NCI-H2196 (cell line): ENCODE measurements around the gene RIMBP2.

Source experiments
- DNase-seq: peaks from one replicate; lab custom pipeline; 2025; ENCODE audit not compliant: unreplicated experiment; lab: John Stamatoyannopoulos, UW

RIMBP2 gene

DNA sequence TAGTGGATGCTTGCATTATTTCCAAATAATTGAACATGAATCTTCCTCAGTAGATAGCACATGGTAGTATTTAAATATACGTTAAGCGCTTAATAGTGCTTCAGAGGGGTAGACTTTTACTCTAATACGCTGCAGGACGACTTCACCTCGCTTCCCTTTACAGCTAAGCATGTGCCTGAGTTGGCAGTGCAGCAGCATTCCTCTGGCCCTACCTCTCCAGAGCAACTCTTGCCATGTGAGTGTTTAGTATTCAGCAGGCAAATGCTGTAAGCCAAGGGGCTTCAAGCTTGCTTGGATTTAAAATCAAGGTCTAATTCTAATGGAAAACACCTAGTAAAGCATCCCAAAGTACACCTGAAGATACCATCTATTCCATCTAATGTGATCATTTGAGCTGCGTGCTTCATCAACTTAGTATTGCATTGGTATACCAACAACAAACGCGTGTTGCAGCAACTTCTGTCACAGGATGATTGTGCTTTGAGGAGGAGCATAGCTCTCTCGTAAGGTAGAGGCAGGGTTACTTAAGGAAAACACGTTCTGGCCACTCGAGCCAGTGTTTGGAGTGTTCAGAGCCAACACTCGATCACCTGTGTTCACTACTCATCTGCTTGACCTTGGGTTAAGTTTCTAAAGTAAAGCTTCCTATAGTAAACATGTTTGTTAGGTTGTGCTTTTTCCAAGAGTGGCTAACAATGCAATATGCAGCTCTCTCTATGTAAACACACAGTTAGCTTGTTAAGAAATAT, 317.8 kb downstream of the RIMBP2 start:
- no peak for DNase-seq

DNA sequence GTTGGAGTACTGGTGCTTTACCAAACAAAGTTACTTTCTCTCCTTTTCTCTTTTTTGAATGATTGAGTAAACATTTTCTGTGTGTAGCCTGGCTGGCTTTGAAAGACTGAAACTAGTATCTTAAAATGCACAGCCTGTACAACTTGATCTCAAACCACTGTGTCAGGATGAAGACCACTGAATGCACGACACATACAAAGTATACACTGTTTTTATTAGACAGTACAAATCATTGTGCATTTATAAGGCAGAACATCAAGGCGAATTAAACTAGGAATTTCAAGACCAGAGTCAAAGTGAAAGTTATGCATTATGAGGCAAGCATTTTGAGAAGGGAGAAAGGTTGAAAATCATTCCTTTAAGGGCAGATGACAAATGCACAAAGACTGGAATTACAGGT, 319.4 kb downstream of the RIMBP2 start:
- DNase-seq = no peak

DNA sequence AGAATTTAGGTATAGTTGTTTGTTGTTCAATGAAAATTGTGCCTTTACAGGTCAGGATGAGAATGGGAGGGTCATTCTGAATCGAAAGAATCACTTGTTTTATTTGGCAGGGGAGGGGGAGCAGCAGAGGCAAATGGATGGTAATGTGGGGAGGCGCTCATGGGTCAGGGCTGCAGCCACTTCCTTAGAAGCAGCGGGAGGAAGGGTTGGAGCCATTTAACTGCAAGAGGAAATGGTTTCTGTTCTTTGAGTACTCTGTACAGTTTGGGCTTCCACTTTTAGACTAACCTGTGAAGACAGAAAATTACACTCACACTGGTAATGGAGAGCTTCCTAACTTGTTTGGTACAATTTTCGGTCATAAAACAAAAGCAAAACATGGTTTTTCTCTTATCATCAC, 321.2 kb downstream of the RIMBP2 start:
- no peak for DNase-seq

DNA sequence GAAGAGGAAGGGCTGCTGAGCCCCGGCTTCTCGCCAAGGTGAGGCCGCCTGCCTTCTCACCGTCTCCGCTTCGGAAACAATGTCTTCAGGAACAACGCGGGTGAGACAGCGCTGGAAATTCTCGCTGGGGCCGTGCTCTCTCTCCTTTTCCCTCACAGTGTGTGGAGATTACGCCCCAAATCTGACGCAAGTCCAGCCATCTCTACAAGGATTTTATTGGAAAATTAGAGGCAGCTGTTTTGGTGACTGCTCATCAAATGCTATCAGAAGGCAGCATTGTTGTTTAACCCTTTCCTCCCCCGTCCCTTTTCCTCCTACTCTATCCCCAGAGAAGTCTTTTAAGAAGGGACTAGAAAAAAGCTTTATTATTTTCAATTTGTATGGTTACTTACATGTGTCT, 324.9 kb downstream of the RIMBP2 start:
- no peak for DNase-seq

DNA sequence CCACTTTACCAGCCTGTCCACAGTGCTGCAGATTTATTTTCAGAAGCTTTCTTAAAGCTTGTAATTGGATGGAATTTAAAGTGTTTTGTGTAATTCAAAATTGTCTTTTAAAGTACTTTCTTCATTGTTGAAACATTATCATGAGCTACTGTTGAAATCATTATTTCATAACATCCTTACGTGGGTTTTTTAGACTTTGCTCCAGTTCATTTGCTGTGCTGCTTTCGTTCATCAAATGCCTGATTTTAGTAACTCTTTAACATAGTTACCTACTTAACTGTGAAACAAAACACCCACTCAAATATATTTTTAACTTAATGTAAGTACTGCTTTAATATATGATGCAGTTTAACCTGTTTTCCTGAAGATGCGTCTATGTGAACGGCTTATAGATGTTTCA, 330.9 kb downstream of the RIMBP2 start:
- no peak for DNase-seq

DNA sequence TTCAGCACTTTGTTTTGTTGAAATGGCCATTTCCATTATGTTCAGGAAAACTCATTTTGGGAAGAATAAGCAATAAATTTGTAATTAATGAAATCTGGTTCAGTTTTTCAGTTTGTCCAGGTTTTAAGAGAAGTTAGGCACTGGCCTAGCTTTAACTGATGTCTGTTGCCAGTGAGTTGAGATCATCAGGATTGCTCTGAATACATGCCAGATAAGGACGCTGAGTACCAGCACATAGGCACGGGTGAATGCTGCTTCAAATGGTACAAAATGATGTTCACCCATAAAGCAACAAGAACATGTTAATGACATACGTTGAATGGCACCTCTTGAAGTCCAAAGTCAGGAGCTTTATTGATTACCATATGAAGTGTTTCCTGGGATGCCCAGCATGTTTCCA, 331.9 kb downstream of the RIMBP2 start:
- no peak for DNase-seq

DNA sequence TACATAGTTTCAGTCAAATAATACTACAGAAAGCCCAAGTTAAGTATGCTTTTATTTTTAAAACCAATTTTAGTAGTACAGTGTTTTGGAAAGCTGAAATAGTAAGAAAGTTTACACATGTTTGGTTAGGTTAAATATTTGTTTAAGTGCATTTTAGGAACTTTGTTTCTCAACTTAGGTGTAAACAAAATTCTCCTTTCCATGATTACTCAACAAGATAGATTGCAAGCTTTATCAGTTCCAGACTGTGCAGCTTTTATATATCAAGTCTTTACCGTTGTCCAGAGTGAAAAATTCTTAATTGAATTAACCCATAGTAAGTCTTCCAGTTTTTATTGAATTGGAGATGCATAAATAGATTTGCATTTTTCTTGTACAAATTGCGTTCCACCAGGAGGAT, 333.3 kb downstream of the RIMBP2 start:
- no peak for DNase-seq

DNA sequence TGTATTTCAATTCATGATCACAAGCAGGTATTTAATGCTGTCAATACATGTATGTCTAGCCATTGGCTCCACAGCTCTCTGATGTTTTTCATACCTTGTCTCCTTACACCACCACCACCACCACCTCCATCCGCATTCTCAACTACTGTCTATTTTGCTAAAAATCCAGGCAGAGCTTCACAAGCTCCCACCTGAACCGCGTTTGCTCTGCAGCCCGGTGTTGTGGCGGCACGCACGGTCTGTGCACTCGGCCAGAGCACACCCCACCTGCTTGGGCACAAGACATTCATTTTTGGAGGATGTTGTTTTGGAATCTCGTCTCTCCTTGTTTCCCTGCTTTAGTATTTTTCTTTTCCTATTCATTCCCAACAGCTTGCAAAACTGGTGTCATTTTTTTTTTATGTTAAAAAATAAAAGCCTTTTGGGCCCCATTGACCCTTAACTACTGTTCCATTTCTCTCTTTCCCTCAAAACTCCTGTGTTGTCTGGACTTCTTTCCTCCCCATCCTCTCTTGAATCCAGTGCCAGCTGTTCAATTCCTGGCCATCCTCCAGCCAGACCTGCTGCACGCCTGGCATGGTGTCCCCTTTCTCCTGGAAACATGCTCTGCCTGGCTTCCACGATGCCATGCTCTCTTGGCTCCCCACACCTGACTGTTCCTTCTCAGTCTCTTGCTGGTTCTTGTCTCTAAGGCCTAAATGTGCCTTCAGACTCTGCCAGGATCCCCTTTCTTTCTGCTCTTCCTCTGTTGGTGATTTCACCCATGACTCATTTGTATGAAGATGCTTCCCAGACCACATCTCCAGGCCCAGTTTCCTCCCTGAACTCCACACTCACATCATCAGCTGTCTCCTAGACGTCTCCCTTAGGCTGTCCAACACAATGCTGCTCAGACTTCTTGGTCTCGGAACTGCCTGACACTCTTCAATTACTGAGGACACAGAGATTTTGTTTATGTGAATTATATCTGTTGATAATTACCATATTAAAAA, 340.5 kb downstream of the RIMBP2 start:
- DNase-seq = peak; percentile 32

DNA sequence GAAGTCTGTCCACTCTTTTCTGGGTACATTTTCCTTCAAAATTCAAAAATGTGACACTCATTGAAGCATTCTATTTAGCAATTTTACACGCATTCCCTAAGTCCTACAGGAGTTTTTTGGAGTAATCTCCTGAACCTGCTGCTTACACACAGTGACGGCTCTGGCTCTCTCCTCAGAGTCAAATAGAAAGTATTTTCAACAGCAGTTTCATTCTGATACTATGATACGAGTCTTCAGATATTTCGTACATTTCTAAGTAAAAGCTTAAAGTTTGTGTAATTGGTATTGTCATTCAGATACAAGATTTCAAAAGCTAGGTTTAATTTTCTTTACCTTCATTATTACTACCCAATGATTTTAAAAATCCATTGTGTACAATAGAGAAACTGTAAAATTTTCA, 342.0 kb downstream of the RIMBP2 start:
- DNase-seq = no peak

DNA sequence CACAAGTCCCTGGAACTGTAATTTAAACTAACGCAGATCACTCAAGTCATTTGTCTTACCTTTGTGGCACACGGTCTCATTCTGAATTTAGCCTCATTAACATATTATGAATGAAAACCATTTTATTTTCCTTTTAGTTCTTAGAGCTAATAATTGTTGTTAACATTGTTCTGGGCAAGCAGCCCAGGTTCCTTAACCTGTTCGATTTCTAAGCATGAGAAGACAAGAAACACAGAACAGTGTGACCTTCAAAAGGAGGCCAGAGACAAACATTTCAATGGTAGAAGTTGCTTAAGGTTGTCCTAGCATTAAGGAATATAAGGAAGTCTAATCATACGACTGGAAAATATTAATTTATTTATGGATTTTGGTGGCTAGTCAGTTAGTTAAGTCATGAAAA, 343.2 kb downstream of the RIMBP2 start:
- no peak for DNase-seq

DNA sequence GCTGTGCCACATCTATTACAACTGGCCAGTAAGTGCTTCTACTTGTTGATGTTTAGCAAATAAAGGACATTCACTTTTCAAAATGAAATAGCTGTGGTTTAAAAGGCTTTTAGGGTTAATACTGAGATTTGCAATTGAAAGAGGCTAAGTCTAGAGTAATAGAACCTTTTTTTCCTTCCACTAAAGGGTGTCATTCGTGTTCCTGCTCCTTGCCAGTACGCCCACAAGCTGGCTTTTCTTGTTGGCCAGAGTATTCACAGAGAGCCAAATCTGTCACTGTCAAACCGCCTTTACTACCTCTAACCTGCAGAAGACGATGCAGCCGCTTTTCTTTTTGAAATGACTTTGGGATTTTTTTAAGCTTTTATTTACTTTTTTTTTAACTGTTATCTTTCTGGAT, 344.8 kb downstream of the RIMBP2 start:
- no peak for DNase-seq

DNA sequence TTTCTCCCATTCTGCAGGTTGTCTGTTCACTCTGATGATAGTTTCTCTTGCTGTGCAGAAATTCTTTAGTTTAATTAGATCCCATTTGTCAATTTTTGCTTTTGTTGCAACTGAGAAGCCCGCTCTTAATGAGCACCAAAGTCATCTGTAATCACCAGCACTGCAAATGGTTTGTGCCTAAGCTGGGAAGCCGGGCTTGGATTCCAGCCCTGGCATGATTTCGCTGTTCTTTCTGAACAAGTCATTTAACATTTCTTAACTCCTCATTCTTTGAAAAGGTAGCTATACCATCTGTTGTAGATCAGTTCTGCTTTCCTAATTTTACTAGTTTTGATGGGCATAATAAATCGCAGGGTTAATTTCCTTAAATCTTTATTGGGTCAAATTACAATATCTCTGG, 346.3 kb downstream of the RIMBP2 start:
- no peak for DNase-seq

DNA sequence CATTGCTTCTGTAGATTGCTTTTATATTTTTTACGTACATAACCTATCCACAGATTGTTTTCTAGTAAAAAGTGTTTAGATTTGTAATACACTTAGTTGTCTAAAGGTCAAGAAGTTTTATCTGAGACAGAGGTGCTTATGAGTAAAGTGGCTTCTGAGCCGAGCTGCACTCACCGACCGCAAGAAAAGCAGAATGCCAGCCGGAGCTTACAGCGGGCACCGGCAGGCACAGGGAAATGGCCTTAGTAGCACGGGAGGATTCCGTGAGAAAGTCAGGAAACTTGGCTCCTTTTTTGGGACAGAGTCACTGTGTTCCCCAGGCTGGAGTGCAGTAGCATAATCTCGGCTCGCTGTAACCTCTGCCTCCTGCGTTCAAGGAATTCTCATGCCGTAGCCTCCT, 348.6 kb downstream of the RIMBP2 start:
- no peak for DNase-seq

DNA sequence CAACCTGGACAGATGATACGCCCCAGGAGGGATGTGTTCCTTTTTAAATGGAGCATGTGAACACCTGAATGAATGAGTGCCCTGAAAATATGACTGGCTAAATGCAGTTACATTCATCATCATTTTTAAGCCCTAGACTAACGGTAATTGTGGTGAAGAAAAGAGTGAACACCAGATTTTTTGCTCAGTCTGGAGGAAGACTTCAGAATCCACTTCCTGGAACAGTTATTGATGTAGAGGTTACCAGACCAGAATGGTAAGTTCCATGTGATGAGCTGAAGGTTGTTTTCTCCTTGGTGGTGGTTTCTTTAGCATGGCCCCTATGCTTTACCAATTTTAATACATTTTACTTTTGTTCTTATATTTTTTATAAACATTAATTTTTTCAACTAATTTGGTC, 349.1 kb downstream of the RIMBP2 start:
- no peak for DNase-seq

DNA sequence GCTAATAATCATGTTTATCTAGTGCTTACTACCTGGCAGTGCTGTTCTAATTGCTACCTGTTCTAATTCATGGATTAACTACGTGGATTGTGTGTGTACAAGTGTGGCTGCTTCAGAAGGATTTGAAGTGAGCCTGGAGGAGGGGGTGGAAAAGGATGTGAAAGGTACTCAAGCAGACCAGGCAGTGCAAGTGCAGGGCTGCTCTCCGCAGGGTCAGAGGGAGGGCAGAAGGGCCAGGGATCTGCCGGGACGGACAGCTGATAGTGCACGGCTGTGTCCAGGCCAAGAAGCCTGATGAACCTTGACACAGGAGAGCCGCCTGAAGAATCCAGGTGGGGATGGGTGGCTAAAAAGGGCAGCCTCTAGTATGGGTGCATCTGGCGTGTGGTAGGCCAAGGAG, 349.9 kb downstream of the RIMBP2 start:
- no peak for DNase-seq

DNA sequence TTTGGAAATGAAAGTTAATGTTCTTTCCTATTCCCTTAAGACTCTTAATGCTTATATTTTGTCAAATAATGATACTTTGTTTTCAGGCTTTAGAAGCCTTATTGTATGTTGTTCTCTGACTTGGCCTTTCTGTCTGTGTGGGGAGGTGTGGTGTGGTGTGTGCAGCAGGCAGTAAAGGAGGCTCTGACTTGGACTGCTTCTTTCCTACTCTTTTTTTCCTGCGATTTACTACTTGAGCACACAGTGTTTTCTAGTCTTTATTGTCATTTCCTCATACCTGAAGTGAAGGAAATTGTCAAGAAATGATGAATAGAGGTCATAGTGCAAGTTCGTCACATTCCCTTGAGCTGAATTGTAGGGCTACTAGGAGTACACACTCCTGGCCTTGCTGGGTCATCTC, 351.5 kb downstream of the RIMBP2 start:
- DNase-seq = no peak

DNA sequence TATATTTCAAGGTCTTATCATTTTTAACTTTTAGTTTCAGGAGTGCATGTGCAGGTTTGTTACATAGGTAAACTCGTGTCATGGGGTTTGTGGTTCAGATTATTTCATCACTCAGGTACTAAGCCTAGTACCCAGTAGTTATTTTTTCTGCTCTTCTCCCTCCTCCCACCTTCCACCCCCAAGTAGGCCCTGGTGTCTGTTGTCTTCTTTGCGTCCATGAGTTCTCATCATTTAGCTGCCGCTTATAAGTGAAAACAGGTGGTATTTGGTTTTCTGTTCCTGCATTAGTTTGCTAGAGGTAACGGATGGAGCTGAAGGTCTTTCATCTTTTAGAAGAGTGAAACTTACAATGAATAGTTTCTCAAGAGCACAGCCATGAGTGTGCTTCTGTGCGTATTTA, 354.0 kb downstream of the RIMBP2 start:
- no peak for DNase-seq

DNA sequence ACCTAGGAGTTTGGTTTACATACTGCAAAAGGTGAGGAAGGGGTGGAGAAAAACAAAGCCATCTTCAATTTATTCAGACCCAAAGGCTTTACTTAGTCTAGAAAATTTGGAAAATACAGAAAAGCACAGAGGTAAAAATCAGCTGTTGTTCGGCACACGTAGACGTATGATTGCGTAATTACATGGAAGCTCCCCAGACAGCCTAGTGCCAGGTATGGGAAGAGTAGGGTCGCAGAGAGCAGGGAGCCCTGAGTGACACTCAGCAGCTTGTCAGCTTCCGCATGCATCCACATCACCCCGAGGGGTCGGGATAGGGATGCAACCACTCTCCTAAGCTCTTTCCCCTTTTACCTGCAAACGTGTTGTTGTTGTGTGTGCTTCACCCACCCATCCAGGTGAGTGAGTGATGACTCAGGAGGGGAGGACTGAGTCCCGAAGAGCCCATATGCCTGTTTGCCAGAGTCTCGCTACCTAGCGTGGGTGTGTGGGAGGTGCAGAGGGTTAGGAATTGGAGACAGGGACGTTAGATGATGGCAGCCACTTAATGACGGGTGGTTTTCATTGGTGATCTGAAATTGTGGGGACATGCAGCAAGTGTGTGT, 358.3 kb downstream of the RIMBP2 start:
- no peak for DNase-seq

DNA sequence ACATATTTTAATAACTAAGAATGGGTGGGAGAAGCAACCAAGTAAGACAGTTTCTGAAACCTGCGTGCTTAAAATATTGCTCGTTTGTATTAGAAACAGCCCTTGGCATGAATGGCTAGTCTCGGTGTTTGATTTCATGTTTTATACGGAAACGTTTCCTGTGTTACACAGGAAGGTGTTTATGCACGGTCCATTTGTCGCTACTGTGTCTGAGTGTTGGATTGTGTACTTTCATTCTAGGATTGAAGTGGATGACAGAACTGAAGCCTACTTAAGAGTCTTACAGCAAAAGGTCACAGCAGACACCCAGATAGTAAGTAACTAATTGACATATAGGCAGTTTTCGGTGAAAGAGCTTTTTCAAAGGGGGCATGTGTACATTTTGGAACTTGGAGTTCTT, 358.9 kb downstream of the RIMBP2 start:
- DNase-seq = peak; percentile 34

DNA sequence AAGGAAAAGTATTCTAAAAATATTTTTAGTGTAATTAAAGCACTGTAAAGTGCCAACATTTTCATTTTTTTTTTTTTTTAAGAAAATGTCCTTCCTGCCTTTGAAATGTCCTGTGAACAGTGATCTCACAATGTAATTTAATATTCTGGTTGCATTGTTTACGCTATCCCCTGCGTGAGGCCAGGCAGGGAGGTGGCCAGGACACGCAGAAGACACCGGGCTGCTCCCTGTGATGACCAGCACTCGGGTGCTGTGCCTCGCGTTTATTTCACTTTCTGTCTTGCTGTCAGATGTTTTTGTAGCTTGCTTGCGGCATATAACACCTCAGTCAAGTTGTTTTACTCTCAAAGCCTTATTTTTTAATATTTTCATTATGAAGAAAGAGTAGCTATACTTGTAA, 359.9 kb downstream of the RIMBP2 start:
- DNase-seq = no peak

DNA sequence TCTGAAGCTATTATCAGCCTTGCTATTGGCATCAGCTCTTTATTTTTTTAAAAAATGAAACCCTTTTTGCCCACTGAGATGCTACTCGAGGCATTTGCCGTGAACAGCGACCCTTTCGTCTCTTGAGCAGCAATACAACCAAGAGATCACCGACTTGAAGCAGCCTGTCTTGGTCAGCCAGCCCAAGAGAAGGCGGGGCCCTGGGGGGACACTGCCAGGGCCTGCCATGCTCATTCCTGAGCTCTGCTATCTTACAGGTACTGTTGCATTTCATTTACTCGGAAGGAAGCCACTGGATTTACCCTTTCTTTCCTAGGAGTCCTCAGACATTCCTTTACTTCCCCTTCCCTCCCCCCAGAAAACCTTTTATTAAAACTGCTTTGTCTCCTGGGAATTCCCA, 361.7 kb downstream of the RIMBP2 start:
- DNase-seq = no peak

DNA sequence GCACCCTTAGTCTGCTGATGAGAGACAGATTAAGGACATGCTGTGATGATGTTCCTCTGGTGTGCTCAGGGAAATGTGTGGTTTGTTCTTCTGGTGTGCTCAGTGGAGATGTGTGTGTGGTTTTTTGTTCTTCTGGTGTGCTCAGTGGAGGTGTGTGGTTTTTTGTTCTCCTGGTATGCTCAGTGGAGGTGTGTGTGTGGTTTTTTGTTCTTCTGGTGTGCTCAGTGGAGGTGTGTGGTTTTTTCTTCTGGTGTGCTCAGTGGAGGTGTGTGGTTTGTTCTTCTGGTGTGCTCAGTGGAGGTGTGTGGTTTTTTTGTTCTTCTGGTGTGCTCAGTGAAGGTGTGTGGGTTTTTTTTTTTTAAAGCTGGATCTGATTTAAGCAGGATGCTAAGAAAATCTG, 363.0 kb downstream of the RIMBP2 start:
- DNase-seq = no peak
